ENCODE measurements around the gene CRELD2.
A peak's percentile ranks its signal among the peaks of the same experiment; 100 is the strongest.

Gene CRELD2

DNA sequence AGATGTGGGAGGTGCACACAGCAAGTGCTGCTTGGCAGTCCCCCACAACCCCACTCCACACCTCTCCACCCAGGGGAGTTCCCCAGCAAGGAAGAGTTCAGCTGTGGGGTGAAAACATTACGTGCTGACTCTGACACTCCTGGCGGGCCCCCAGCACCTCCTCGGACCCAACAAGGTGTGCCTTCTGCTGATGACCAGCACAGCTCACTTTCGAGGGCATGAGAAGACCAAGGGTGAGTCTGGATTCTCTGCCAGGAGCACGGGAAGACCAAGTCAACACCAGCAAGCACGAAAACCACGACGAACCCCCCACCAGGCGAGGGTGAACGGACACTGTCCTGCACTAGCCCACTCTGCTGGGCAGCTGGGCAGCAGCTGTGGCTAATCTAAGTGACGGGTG is 1.6 kb upstream of the CRELD2 start:
- FAIRE-seq = no peak
- TF ChIP-seq POLR2A (IDR thresholded peaks at IDR 0.05; ENCODE audit: low read depth, low read length) = no peak
- TF ChIP-seq TAF1 (IDR thresholded peaks at IDR 0.05; ENCODE audit: borderline replicate concordance, low read depth, low read length) = no peak
- TF ChIP-seq POLR2AphosphoS5 (IDR thresholded peaks at IDR 0.05; ENCODE audit: low read depth, low read length) = no peak
- DNase-seq (ENCODE audit: insufficient read length) = no peak

DNA sequence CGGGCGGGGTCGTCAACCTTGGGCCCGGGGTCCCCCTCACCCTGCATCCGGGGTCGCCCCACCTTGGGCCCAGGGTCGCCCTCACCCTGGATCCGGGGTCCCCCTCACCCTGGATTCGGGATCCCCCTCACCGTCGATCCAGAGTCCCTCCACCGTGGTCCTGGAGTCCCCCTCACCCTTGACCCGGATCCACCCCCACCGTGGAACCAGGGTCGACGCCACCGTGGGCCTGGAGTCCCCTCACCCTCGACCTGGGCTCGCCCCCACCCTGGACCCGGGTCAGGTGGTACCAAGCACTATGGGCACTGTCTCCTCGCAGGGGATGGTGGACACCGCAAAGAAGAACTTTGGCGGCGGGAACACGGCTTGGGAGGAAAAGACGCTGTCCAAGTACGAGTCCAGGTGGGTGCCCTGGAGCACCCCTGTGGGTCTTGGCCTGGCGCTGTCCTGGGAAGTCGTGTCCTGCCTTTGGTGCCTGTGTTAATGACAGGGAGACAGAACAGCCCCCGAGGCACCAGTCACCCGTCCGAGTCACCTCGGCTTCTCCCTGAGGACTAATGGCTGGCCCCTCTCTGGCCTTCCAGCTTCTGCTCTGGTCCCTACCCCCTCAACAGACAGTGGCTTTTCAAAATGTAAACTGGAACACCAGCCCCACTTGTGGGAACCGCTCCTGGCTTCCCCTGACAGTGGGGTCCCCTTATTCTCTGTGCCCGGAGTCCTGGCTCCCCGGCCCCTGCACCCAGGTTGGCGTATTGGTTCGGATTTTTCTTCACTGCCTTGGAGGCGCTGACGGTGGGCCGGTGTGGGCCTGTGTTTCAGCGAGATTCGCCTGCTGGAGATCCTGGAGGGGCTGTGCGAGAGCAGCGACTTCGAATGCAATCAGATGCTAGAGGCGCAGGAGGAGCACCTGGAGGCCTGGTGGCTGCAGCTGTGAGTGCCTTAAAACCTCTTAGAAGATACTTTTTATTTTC is 762 bp downstream of the CRELD2 start:
- FAIRE-seq = no peak
- no peak for DNase-seq (ENCODE audit: insufficient read length)
- TF ChIP-seq POLR2A (IDR thresholded peaks at IDR 0.05; ENCODE audit: low read depth, low read length) = no peak
- no peak for TF ChIP-seq TAF1 (IDR thresholded peaks at IDR 0.05; ENCODE audit: borderline replicate concordance, low read depth, low read length)
- TF ChIP-seq POLR2AphosphoS5 (IDR thresholded peaks at IDR 0.05; ENCODE audit: low read depth, low read length) = no peak

DNA sequence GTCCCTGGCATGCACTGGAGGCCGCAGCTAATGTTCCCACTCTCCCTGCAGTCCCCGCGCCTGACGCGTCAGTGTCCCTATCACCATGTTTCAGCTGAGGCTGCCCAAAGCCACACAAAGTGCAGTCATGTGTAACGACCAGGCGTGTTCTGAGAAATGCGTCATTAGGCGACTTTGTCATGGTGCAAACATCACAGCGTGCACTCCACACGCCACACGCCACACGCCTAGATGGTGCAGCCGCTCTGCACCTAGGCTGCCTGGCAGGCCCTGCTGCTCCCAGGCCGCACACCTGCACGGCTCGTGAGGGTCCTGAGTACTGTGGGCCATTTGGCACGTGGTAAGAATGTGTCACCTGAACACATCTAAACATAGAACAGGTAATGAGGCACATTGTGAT is 2.4 kb downstream of the CRELD2 start:
- TF ChIP-seq POLR2AphosphoS5 (IDR thresholded peaks at IDR 0.05; ENCODE audit: low read depth, low read length) (no peak), TAF1 (IDR thresholded peaks at IDR 0.05; ENCODE audit: borderline replicate concordance, low read depth, low read length) (no peak), POLR2A (IDR thresholded peaks at IDR 0.05; ENCODE audit: low read depth, low read length) (no peak)
- DNase-seq (ENCODE audit: insufficient read length) = no peak
- no peak for FAIRE-seq

DNA sequence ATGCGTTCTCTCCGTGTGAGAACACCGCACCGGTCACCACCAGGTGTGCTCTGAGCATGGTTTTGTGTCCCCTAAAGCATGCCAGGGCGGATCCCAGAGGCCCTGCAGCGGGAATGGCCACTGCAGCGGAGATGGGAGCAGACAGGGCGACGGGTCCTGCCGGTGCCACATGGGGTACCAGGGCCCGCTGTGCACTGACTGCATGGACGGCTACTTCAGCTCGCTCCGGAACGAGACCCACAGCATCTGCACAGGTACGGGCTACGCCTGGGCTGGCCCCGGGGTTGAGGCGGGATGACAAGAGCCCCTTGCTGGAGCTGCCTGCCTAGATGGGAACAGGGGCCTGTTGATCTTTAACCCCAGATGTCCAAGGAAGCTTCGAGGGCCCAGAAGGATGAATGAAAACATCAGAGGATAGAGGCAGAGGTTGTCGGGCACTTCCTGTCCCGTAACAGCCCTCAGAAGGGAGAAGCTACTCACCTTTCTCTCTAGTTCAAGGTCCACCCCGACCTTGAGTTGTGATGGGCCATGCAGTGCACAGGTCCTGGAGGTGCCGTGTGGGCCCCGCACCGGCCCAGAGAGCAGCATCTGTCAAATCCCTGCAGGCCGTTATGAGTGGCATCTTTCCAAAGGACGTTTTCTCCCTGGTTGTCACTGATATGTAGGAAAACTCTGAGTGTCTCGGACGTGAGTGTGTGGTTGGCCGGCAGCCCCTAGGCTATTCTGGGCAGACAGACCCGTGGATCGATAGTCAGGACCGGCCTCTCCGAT is 3.3 kb downstream of the CRELD2 start:
- no peak for FAIRE-seq

DNA sequence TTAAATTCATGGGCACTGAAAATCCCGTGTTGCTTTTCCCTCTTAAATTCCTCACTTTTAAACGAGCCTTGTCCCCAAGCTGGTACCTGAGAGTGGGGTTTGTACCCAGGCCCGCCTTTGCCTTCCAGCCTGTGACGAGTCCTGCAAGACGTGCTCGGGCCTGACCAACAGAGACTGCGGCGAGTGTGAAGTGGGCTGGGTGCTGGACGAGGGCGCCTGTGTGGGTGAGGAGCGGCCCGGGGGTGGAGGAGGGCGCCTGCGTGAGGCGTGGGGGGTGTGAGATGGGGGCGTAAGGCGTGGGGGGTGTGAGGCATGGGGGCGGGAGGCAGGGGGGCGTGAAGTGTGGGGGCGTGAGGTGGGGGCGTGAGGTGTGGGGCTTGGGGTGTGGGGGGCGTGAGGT is 4.0 kb downstream of the CRELD2 start:
- DNase-seq (ENCODE audit: insufficient read length) (no peak), FAIRE-seq (no peak)
- no peak for TF ChIP-seq TAF1 (IDR thresholded peaks at IDR 0.05; ENCODE audit: borderline replicate concordance, low read depth, low read length)
- no peak for TF ChIP-seq POLR2AphosphoS5 (IDR thresholded peaks at IDR 0.05; ENCODE audit: low read depth, low read length)
- no peak for TF ChIP-seq POLR2A (IDR thresholded peaks at IDR 0.05; ENCODE audit: low read depth, low read length)

More for the DNA sequence above, 3.3 kb downstream of the CRELD2 start:
- TF ChIP-seq TAF1 (IDR thresholded peaks at IDR 0.05; ENCODE audit: borderline replicate concordance, low read depth, low read length) = no peak
- TF ChIP-seq POLR2AphosphoS5 (IDR thresholded peaks at IDR 0.05; ENCODE audit: low read depth, low read length) = no peak
- TF ChIP-seq POLR2A (IDR thresholded peaks at IDR 0.05; ENCODE audit: low read depth, low read length) = no peak
- DNase-seq (ENCODE audit: insufficient read length) = no peak

DNA sequence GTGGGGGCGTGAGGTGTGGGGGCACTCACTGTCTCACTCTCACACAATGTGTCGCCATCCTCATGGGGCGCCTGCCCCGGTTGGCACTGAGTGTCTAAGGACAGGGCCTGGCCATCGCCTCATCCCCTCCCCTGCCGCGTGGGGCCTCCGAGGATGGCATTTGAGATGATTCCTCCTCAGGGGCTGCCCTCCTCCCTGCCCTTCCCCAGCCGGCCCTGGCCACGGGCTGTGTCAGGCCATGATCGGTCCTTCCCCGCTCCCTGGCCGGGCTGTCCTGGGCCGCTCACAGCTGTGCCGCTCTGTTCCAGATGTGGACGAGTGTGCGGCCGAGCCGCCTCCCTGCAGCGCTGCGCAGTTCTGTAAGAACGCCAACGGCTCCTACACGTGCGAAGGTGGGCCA is 4.5 kb downstream of the CRELD2 start:
- DNase-seq (ENCODE audit: insufficient read length) (no peak), FAIRE-seq (no peak)
- TF ChIP-seq POLR2A (IDR thresholded peaks at IDR 0.05; ENCODE audit: low read depth, low read length) (no peak), TAF1 (IDR thresholded peaks at IDR 0.05; ENCODE audit: borderline replicate concordance, low read depth, low read length) (no peak), POLR2AphosphoS5 (IDR thresholded peaks at IDR 0.05; ENCODE audit: low read depth, low read length) (no peak)

DNA sequence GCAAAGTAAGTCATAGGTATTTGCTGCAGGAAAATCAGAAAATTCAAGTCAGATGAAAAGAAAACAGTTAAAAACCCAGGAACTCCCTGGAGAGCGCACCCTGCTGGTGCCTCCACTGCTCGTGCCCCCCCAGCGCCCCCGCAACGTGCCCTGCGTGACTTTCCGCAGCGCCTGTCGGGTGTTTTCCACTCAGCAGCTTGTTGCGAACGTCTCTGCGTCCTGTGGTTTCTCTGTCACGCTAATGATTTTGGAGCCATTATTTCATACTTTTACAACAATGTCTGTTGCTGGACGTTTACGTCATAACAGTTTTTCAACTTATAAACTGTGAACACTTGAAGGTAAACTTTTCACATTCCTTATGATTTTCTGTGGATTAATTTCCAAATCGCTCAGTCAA is 5.0 kb downstream of the CRELD2 start:
- FAIRE-seq = no peak
- TF ChIP-seq POLR2AphosphoS5 (IDR thresholded peaks at IDR 0.05; ENCODE audit: low read depth, low read length) (no peak), TAF1 (IDR thresholded peaks at IDR 0.05; ENCODE audit: borderline replicate concordance, low read depth, low read length) (no peak)
- no peak for DNase-seq (ENCODE audit: insufficient read length)

DNA sequence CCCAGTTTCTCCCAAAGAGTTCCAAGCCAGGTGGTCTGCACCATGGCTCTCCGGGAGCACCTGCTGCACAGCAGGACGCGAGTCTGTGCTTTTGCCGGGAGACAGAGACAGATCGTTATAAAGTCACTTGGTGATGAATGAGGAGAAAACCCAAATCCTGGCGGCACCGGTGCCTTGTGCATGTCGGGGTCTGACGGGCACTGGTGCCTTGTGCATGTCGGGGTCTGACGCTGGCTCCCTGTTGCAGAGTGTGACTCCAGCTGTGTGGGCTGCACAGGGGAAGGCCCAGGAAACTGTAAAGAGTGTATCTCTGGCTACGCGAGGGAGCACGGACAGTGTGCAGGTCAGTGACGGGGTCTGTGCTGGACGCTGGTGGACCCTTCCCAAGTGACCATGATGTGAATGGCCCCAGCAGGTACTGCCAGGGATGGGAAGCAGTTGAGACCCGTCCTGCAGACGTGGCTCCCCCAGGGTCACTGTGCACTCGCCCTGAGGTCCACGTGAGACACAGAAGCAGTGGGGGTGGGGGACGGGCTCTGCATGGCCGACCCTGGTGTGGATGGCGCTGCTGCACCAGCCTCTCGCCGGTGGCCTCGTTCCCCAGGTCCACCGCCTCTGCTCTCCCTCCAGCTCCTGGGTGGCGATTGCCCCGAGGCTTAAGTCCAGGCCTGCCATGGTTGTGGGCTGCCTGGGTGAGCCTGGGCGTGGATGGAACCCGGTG is 5.8 kb downstream of the CRELD2 start:
- no peak for TF ChIP-seq TAF1 (IDR thresholded peaks at IDR 0.05; ENCODE audit: borderline replicate concordance, low read depth, low read length)
- no peak for TF ChIP-seq POLR2A (IDR thresholded peaks at IDR 0.05; ENCODE audit: low read depth, low read length)
- no peak for TF ChIP-seq POLR2AphosphoS5 (IDR thresholded peaks at IDR 0.05; ENCODE audit: low read depth, low read length)
- no peak for DNase-seq (ENCODE audit: insufficient read length)
- no peak for FAIRE-seq

DNA sequence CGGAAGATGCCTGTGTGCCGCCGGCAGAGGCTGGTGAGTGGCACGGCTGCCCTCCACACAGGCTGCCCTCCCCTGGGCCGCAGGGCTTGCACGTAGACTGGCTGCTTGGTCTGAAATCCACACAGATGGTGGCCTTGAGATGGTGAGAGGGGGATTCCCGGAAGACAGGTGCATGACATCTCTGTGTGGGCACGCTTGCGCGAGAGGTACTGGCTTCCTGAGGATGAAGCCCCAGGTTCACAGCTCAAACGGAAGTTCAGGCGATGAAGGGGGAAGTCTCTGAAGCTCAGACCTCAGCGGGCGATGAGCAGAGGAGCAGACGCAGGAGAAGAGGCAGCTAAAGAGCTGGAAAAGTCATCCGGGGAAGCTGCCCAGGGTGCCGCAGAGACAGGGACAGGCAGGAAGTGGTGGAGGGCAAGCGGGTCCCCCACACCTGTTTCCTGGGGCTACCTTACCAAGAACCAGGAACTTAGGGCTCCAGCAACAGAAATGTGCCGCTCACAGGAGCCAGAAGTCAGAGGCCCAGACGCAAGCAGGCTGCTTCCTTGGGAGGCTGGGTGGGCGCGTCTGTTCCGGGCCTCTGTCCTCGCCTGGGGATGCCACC is 7.2 kb downstream of the CRELD2 start:
- TF ChIP-seq POLR2A (IDR thresholded peaks at IDR 0.05; ENCODE audit: low read depth, low read length) (peak; percentile 78), POLR2AphosphoS5 (IDR thresholded peaks at IDR 0.05; ENCODE audit: low read depth, low read length) (no peak; the same call in 1 of the 2 replicates), TAF1 (IDR thresholded peaks at IDR 0.05; ENCODE audit: borderline replicate concordance, low read depth, low read length) (no peak)
- DNase-seq (ENCODE audit: insufficient read length) = no peak
- FAIRE-seq = peak; percentile 97

DNA sequence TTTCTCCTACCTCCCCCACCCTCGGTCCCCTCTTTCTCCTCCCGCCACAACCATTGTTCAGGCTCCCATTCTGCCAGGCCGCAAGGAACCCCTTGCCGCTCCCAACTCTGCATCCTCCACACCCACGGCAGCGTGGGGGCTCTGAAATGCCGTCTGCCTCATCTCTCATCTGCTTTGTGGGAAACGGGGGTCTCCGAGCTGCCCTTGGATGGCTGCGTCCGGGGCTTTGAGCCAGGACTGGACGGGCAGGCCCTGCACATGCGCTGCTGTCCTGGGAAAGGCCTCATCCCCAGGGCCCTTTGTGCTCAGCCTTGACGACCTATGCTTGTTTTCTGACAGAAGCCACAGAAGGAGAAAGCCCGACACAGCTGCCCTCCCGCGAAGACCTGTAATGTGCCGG is 8.5 kb downstream of the CRELD2 start:
- FAIRE-seq (no peak), DNase-seq (ENCODE audit: insufficient read length) (no peak)

More for the DNA sequence above, 8.5 kb downstream of the CRELD2 start:
- no peak for TF ChIP-seq TAF1 (IDR thresholded peaks at IDR 0.05; ENCODE audit: borderline replicate concordance, low read depth, low read length)
- TF ChIP-seq POLR2A (IDR thresholded peaks at IDR 0.05; ENCODE audit: low read depth, low read length) = no peak
- TF ChIP-seq POLR2AphosphoS5 (IDR thresholded peaks at IDR 0.05; ENCODE audit: low read depth, low read length) = no peak

All from GM12892 (cell line).